MM.1S (cell line): ENCODE data around the gene EPB42.

Experiments used
- EZH2 ChIP-seq: fragments of 300-600 bp; sonication (generic); optimal IDR thresholded peaks from 2 replicates; pipeline ENCODE3; 2017; ENCODE audit warnings: low read depth, mild to moderate bottlenecking, antibody characterized with exemption, low read length, mixed read lengths
- EZH2phosphoT487 ChIP-seq: fragments of 300-600 bp; sonication (generic); IDR thresholded peaks from 2 replicates; pipeline ENCODE4 v1.6.1; 2018; ENCODE audit warnings: antibody characterized with exemption, low read length
- TF ChIP-seq, protein P1 (sequence below): fragments of 300-600 bp; sonication (generic); IDR thresholded peaks from 2 replicates; pipeline ENCODE4 v1.5.1; 2016; ENCODE audit warnings: antibody characterized with exemption, low read length, mixed read lengths

DNA sequence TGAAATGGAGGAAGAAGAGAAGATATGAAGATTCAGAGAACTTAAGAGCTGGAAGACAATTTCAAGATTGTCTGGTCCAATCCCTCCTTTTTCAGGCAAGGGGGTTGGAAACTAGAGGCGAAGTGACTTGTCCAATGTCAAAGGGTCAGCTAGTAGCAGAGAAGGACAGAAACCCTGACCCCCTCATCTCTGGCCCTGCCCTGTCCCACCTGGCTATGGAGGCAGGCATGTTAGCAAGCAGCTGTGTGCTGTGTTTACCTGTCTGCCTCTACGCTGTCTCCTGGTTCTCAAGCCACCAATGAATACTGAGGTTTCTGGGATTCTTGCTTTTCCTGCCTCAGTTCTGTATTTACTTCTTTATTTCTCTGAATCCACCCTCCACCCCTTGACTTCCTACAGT, 45.6 kb upstream of the EPB42 start:
- TF ChIP-seq EZH2 (no peak), EZH2phosphoT487 (no peak)
- TF ChIP-seq, protein P1, sequence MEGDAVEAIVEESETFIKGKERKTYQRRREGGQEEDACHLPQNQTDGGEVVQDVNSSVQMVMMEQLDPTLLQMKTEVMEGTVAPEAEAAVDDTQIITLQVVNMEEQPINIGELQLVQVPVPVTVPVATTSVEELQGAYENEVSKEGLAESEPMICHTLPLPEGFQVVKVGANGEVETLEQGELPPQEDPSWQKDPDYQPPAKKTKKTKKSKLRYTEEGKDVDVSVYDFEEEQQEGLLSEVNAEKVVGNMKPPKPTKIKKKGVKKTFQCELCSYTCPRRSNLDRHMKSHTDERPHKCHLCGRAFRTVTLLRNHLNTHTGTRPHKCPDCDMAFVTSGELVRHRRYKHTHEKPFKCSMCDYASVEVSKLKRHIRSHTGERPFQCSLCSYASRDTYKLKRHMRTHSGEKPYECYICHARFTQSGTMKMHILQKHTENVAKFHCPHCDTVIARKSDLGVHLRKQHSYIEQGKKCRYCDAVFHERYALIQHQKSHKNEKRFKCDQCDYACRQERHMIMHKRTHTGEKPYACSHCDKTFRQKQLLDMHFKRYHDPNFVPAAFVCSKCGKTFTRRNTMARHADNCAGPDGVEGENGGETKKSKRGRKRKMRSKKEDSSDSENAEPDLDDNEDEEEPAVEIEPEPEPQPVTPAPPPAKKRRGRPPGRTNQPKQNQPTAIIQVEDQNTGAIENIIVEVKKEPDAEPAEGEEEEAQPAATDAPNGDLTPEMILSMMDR = no peak
